ENCODE measurements around the gene ADAM22.

DNA sequence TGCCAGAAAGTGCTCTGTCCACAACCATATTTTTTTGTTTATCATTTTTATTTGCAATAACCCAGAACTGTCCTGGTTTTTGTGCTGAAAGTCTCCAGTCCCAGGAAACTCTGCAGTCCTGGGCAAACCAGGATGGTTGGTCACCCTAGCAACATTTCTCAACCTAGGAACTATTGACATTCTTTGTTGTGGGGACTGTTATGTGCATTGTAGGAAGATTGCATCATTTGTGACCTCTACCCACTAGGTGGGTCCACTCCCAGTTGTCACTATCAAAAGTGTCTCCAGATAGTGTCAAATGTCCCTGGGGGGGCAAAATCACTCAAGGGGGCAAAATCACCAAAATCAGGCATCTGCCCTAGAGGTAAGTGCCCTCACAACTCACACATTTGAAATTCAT, 299.8 kb downstream of the ADAM22 start:
- TF ChIP-seq, protein P1, sequence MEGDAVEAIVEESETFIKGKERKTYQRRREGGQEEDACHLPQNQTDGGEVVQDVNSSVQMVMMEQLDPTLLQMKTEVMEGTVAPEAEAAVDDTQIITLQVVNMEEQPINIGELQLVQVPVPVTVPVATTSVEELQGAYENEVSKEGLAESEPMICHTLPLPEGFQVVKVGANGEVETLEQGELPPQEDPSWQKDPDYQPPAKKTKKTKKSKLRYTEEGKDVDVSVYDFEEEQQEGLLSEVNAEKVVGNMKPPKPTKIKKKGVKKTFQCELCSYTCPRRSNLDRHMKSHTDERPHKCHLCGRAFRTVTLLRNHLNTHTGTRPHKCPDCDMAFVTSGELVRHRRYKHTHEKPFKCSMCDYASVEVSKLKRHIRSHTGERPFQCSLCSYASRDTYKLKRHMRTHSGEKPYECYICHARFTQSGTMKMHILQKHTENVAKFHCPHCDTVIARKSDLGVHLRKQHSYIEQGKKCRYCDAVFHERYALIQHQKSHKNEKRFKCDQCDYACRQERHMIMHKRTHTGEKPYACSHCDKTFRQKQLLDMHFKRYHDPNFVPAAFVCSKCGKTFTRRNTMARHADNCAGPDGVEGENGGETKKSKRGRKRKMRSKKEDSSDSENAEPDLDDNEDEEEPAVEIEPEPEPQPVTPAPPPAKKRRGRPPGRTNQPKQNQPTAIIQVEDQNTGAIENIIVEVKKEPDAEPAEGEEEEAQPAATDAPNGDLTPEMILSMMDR (IDR thresholded peaks at IDR 0.05), result no peak
- TF ChIP-seq POLR2A (IDR thresholded peaks at IDR 0.05), result no peak
